NCI-H2171 (cell line): Measurements from ENCODE around the gene NAGPA.
"Not testable (repeated sequence)": the region's sequence is repeated elsewhere in the genome, so short reads cannot be mapped to it uniquely, and the experiment has no call there.

ENCODE experiments used
- DNase-seq: peaks from one replicate; lab custom pipeline; 2025; lab: John Stamatoyannopoulos, UW

NAGPA gene

GRCh38 chr16:5060073-5060641 is 26.4 kb upstream of the NAGPA start:
- DNase-seq: no peak

GRCh38 chr16:5059386-5060072 is 25.8 kb upstream of the NAGPA start:
- no peak for DNase-seq

- no peak for DNase-seq
These were observed 24.7 kb upstream of the NAGPA start for GRCh38 chr16:5058476-5058875.

GRCh38 chr16:5056352-5056751 is 22.6 kb upstream of the NAGPA start:
- DNase-seq: no peak

- no peak for DNase-seq
These were observed 21.4 kb upstream of the NAGPA start for GRCh38 chr16:5054876-5055865.

- no peak for DNase-seq
These were observed 13.2 kb upstream of the NAGPA start for GRCh38 chr16:5046914-5047313.

- no peak for DNase-seq
These were observed 11.9 kb upstream of the NAGPA start for GRCh38 chr16:5045499-5046115.

- not testable (repeated sequence) for DNase-seq
These were observed 10.8 kb upstream of the NAGPA start for GRCh38 chr16:5044581-5044980.

GRCh38 chr16:5044011-5044540 is 10.3 kb upstream of the NAGPA start:
- no peak for DNase-seq

GRCh38 chr16:5042574-5043171 is 8.9 kb upstream of the NAGPA start:
- DNase-seq: no peak

GRCh38 chr16:5041600-5042133 is 7.9 kb upstream of the NAGPA start:
- DNase-seq: no peak

- DNase-seq: no peak
These were observed 6.7 kb upstream of the NAGPA start for GRCh38 chr16:5040451-5040850.

- peak; percentile 16 for DNase-seq
These were observed 2.8 kb upstream of the NAGPA start for GRCh38 chr16:5036228-5037156.

- no peak for DNase-seq
These were observed 2.1 kb upstream of the NAGPA start for GRCh38 chr16:5035909-5036227.

- no peak for DNase-seq
These were observed 410 bp upstream of the NAGPA start for GRCh38 chr16:5034167-5034523.

- no peak for DNase-seq
These were observed 977 bp downstream of the NAGPA start for GRCh38 chr16:5032748-5033167.

- no peak for DNase-seq
These were observed 2.1 kb downstream of the NAGPA start for GRCh38 chr16:5031601-5032000.

GRCh38 chr16:5030251-5030870 is 3.4 kb downstream of the NAGPA start:
- DNase-seq: no peak

- DNase-seq: no peak
These were observed 4.7 kb downstream of the NAGPA start for GRCh38 chr16:5028950-5029475.
